Smooth muscle cell (in vitro differentiated cells): Measurements from ENCODE around the gene MLF2. TPM values are rescaled to one million over a fixed set of nuclear protein-coding genes. Genes with fewer than 3 reads are reported as not detected.

Experiments
- DNase-seq: peaks from one replicate; lab custom pipeline; 2025; ENCODE audit not compliant: unreplicated experiment; lab: John Stamatoyannopoulos, UW
- H2AFZ ChIP-seq: fragments of 200-600 bp; sonication (generic); 2 replicates; pipeline ENCODE4 v1.6.0; 2016; ENCODE audit warnings: antibody characterized with exemption, low read depth, mild to moderate bottlenecking
- H3F3A ChIP-seq: fragments of 200-600 bp; sonication (generic); 2 replicates; pipeline ENCODE4 v1.6.0; 2017; ENCODE audit warnings: antibody characterized with exemption, low read depth
- H3K27ac ChIP-seq: fragments of 200-600 bp; sonication (generic); 2 replicates; pipeline ENCODE4 v1.5.1; 2016; ENCODE audit warnings: low read depth, mild to moderate bottlenecking
- H3K27me3 ChIP-seq: fragments of 200-600 bp; sonication (generic); 2 replicates; pipeline ENCODE4 v1.6.1; 2016; ENCODE audit warnings: low read depth, mild to moderate bottlenecking
- H3K36me3 ChIP-seq: fragments of 200-600 bp; sonication (generic); 2 replicates; pipeline ENCODE4 v1.5.1; 2016; ENCODE audit warnings: low read depth
- H3K4me1 ChIP-seq: fragments of 200-600 bp; sonication (generic); 2 replicates; pipeline ENCODE4 v1.5.1; 2016; ENCODE audit warnings: low read depth
- H3K4me2 ChIP-seq: fragments of 200-600 bp; sonication (generic); 2 replicates; pipeline ENCODE4 v1.6.0; 2016; ENCODE audit warnings: mild to moderate bottlenecking
- H3K4me3 ChIP-seq: fragments of 200-600 bp; sonication (generic); 2 replicates; pipeline ENCODE4 v1.5.1; 2016; ENCODE audit warnings: mild to moderate bottlenecking
- H3K79me2 ChIP-seq: fragments of 200-600 bp; sonication (generic); 2 replicates; pipeline ENCODE4 v1.6.0; 2016; ENCODE audit warnings: low read depth, mild to moderate bottlenecking
- H3K9ac ChIP-seq: fragments of 200-600 bp; sonication (generic); 2 replicates; pipeline ENCODE4 v1.6.0; 2016; ENCODE audit warnings: low read depth
- H3K9me3 ChIP-seq: fragments of 200-600 bp; sonication (generic); replicated peaks from 2 replicates; pipeline ENCODE4 v1.5.1; 2016; ENCODE audit warnings: low read depth
- H4K20me1 ChIP-seq: fragments of 200-600 bp; sonication (generic); 2 replicates; pipeline ENCODE4 v1.6.0; 2016; ENCODE audit warnings: low read depth
- CTCF ChIP-seq: fragments of 200-600 bp; sonication (generic); IDR thresholded peaks from 2 replicates; pipeline ENCODE4 v1.5.1; 2017; ENCODE audit warnings: borderline replicate concordance, mild to moderate bottlenecking, antibody characterized with exemption; ENCODE audit not compliant: insufficient read depth, poor library complexity, severe bottlenecking
- whole genome bisulfite sequencing: methylation state at CpG from one replicate; pipeline ENCODE4 v1.1.7; 2016; ENCODE audit warnings: low lambda C conversion rate; 5-methylcytosine and 5-hydroxymethylcytosine counted together
- polyA plus RNA-seq: library from polyadenylated mRNA; unstranded; fragments of >200 nt; fragmentation: Nextera tagmentation; extraction: Ambion mirVana; gene quantifications from 2 replicates; pipeline ENCODE4 v1.2.1, GENCODE V29; 2016
- total RNA-seq: library from RNA; depleted of rRNA; stranded (reverse); fragments of >200 nt; gene quantifications from 2 replicates; pipeline ENCODE4 v1.2.3, GENCODE V29; 2014

Gene MLF2
- total and polyA plus RNA-seq, 2 experiments from 2014 or later, result 185 to 381 TPM

GRCh38 chr12:6795088-6795487 lies 42.1 kb upstream of the MLF2 start:
- Histone ChIP-seq H3K4me3 (no peak overlapping the region), H3K4me2 (no peak overlapping the region)
- 94% methylated on average over 2 of the region's 2 CpGs for WGBS

GRCh38 chr12:6792522-6793201 lies 39.7 kb upstream of the MLF2 start:
- Histone ChIP-seq H3F3A (no peaks in the 10 kb centered on the region), H3K27me3 (no peaks in the 10 kb centered on the region), H3K27ac (no peak overlapping the region), H2AFZ (peak overlapping the region; percentile 56), H4K20me1 (no peaks in the 10 kb centered on the region), H3K4me2 (peak overlapping the region; percentile 49), H3K9ac (no peak overlapping the region), H3K79me2 (no peaks in the 10 kb centered on the region), H3K36me3 (no peaks in the 10 kb centered on the region), H3K9me3 (no peaks in the 10 kb centered on the region), H3K4me1 (peaks cover 13% of the 10 kb centered on the region), H3K4me3 (no peak overlapping the region)
- TF ChIP-seq CTCF, result no peak
- DNase-seq, result no peak
- 54% methylated on average over 12 of the region's 12 CpGs for WGBS

More at GRCh38 chr12:6795088-6795487, 42.1 kb upstream of the MLF2 start:
- H3K9me3 ChIP-seq, result no peaks in the 10 kb centered on the region
- H3F3A ChIP-seq, result no peaks in the 10 kb centered on the region
- H3K27ac ChIP-seq, result no peak overlapping the region
- H3K79me2 ChIP-seq, result no peaks in the 10 kb centered on the region
- no peak overlapping the region for H2AFZ ChIP-seq
- no peaks in the 10 kb centered on the region for H4K20me1 ChIP-seq
- no peak for TF ChIP-seq CTCF
- H3K27me3 ChIP-seq, result no peaks in the 10 kb centered on the region
- DNase-seq, result no peak
- H3K9ac ChIP-seq, result no peak overlapping the region
- H3K36me3 ChIP-seq, result no peaks in the 10 kb centered on the region
- H3K4me1 ChIP-seq, result peaks cover 10% of the 10 kb centered on the region

- no peaks in the 10 kb centered on the region for H3K79me2 ChIP-seq
- H3K9me3 ChIP-seq, result no peaks in the 10 kb centered on the region
- H3K27me3 ChIP-seq, result no peaks in the 10 kb centered on the region
- H3K9ac ChIP-seq, result no peak overlapping the region
- no peak for TF ChIP-seq CTCF
- H3K4me1 ChIP-seq, result peaks cover 13% of the 10 kb centered on the region
- peak overlapping the region; percentile 49 for H3K4me2 ChIP-seq
- H3K27ac ChIP-seq, result no peak overlapping the region
- H4K20me1 ChIP-seq, result no peaks in the 10 kb centered on the region
- DNase-seq, result no peak
- 93% methylated on average over 13 of the region's 13 CpGs for WGBS
- no peak overlapping the region for H3K4me3 ChIP-seq
- no peaks in the 10 kb centered on the region for H3F3A ChIP-seq
- peak overlapping the region; percentile 56 for H2AFZ ChIP-seq
- H3K36me3 ChIP-seq, result no peaks in the 10 kb centered on the region
Measured at GRCh38 chr12:6791931-6792520, 39.1 kb upstream of the MLF2 start.
